HG03439 (cell line): ENCODE data around the gene PRKD3.
"Not testable (repeated sequence)": the region's sequence is repeated elsewhere in the genome, so short reads cannot be mapped to it uniquely, and the experiment has no call there.

Experiments used
- ATAC-seq: cut with Tn5 transposase; IDR thresholded peaks from one replicate; pipeline ENCODE4 v1.9.1; 2021; ENCODE audit warnings: mild to moderate bottlenecking, moderate library complexity; ENCODE audit not compliant: unreplicated experiment

Gene PRKD3

DNA sequence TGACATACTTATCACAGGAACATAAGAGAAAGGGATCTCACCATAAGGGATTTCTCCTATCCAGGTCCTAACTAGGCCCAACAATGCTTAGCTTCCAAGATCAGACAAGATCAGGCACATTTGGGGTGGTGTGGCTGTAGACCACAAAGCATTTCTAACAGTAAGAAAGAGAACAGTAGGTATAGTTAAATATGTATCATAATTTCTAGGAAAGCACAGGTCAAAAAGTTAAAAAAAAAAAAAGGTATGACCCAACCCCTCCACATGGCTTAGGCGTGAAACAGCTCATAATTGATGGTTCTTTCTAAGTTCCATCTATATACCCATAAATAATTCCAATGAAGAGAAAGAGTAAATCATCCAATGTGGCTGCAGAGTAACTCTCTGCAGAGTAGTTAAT lies 6.9 kb downstream of the PRKD3 start:
- ATAC-seq: no peak

DNA sequence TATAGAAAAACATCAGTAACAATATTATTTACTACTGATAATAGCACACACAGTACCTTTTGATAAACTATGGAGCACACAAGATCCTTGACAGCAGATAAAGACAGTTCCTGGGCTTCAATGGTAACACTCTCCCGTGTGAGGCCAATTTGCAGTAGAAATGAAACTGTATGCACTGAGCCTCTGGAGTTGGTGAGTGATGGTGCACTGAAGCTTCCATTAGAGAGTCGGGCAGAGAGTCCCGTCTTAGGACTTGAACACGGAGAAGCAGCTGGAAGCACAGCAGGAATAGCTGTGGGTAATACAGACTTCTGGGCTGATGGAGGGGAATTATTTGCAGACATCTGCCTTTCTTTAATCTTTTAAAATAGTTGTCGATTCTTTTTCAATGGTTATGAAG lies 8.5 kb downstream of the PRKD3 start:
- ATAC-seq: no peak

DNA sequence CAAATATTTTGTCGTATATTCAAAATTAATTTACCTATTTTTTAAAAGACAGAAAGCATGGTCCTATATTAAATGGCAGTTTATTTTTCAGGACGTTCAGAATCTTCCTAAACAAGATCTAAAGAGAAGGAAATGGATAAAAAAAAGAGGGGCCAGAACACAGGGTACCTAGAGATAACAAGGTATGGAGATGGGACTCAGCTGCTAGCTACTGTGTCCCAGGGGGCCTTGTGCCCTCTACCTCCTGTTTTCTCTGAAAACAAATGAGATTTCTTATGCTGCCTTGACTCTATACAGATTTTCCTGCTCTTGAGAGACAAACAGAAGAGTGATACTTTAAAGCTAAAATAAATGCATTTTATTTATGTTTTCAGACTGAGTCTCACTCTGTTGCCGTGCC lies 9.3 kb downstream of the PRKD3 start:
- no peak for ATAC-seq

DNA sequence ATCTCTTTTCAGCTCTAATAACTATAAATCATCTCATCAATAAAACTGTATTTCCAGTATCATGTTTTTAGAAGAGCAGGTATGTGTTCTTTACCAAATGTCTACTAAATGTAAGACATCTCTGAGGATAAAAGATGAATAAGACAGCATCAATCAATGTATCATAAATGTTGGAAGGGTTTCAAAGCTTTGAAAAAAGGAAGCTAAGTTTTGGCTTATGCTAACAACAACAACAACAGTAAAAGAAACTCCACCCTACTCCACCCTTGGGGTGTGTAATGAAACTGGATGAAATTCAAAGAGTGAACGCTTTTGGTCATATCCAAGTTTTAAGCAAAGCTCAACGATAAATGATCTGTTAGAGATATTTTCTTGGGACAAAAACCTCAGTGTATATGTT lies 17.1 kb downstream of the PRKD3 start:
- no peak for ATAC-seq

DNA sequence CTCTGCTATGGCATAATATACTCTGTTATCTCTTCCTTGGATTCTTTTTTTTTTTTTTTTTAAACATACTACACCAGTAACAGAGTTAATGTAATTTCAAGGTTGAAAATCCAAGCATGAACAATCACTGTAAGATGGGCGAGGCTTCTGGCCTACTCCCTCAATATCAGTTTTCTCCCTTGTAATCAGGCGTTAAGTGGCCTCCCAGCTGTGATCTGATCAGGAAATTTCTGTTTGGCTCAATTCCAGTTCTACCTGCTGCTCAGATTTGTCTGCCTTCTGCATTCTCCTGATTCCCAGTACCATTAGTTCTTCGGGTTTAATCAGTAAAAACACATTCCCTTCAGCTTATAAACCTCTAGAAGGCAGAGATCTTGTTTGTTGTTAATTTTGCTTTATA lies 18.6 kb downstream of the PRKD3 start:
- no peak for ATAC-seq

DNA sequence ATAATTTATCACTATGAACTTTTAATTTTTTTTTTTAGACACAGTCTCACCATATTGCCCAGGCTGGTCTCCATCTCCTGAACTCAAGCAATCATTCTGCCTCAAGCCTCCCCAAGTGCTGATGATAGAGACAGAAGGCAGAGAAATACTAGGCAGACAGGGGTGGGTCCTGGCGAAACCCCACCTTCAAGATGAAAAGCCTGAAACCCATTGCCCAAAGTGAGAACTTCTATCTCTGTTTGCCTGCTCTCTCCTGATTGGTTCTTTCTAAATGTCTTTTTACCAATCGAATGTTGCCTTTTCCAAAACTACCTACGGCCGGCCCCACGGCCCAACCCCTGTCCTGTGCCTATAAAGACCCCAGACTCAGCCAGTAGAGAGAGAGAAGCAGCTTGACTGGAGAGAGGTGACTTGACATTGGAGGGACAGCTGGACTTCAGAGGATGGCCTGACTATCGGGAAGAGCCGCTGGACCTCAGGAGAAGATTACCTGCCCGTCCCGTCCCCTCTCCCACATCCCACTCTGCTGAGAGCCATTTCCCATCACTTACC lies 21.9 kb downstream of the PRKD3 start:
- no peak for ATAC-seq

DNA sequence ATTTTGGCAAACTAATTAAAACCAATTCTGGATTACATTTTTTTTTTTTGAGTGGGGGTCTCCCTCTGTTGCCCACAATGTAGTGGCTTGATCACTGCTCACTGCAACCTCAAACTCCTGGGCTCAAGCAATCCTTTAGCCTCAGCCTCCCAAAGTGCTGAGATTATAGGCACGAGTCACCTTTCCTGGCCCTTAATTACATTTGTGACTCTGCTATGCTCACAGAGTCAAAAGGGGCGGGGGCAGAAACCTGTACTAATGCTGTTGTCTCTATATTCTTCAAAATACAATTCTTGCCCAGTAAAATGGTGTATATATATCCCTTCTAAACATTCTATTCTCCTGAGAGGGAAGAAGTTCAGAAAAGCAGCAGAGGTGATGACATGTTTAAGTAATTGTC lies 23.2 kb downstream of the PRKD3 start:
- no peak for ATAC-seq

DNA sequence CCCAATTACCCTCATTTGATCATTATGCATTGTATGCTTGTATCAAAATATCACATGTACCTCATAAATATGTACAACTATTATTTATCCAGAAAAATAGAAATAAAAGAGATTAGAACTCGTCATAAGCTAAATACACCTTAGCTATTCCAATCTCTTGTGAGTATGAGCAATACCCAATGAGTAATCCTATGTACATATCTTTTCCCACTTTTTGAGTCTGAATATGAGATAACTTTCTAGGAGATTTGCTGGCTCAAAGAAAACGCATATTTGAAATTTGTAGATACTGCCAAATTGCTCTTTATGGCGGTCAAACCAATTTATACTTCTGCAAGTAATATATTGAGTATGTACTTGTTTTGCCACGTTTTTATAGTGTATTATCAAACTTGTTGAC lies 24.1 kb downstream of the PRKD3 start:
- no peak for ATAC-seq

DNA sequence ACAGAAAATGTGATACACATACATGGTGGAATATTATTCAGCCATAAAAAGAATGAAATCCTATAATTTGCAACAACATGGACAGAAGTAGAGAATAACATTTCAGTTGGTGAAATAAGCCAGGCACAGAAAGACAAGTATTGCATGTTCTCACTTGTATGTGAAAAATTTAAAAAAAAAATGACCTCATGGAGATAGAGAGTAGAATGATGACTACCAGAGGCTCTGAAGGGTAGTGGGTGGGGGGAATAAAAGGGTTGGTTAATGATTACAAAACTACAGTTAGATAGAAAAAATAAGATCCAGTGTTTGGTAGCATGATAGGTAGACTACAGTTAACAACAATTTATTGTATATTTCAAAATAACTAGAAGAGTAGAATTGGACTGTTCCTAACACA lies 24.5 kb downstream of the PRKD3 start:
- no peak for ATAC-seq

DNA sequence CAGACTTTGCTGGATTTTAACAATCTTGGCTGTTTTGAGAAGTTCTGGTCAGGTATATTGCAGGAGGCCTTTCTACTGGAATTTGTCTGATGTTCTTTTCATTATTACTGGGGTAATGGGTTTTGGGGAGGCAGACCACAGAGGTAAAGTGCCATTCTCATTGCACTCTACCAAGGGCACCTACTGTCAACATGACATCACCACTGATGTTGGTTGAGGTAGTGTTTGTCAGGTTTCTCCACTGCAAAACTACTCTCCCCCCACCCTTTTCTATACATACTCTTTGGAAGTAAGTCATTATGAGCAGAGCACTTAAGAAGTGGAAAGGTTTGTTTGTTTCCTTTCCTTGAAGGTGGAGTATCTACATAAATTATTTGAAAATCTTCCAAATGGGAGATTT lies 27.0 kb downstream of the PRKD3 start:
- no peak for ATAC-seq

DNA sequence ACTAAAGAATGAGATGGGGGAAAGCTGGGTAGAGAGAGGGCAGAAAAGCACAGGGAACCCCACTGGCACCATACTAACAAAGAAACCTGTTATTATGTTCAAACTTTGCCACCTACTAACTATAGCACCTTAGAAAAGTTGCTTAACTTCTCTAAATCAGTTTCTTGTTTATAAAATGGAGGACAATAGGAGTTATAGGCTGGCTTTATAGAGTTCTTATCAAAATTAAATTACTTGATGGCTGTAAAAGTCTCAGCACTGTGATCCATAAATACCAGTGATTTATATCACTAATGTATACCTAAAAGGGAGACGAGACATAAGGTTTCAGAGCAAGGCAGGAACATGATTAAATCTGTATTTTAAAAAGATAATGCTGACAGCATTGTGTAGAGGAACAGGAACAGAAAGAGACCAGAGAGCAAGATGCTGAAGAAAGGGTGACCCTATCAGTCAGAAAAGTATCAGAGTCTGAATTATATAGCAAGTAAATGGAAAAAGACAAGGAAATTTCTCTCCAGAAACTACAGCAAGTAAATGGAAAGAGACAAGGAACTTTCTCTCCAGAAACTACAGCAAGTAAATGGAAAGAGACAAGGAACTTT lies 29.1 kb downstream of the PRKD3 start:
- ATAC-seq: no peak

DNA sequence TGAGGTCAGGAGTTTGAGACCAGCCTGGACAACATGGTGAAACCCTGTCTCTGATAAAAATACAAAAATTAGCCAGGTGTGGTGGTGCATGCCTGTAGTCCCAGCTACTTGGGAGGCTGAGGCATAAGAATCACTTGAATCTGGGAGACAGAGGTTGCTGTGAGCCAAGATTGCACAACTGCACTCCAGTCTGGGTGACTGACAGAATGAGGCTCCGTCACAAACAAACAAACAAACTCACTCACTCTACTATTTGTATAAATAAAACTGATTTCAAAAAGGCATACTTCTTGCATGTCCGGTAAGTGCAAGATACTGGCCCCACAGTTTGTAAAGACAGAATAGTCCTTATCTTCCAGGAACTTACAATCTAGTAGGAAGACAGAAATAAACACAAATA lies 29.8 kb downstream of the PRKD3 start:
- not testable (repeated sequence) for ATAC-seq

DNA sequence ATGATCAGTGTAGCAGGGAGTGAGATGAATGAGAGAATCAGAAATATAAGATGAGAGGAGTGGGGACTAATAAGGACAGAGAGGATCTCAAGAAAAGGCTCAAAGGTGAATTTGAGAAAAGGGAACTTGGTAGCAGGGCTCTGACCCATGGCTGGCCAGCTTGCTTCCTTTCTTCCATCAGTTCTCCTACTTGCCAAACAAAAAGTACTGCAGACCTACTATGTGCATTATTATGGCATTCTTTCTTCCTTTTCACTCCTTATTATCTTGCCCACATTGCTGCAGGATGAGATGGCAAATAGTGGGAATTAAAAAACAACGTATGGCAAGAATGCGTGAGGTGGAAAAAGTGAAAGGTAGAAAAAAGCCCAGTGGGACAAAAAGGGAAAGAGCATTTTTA lies 33.0 kb downstream of the PRKD3 start:
- ATAC-seq: no peak

DNA sequence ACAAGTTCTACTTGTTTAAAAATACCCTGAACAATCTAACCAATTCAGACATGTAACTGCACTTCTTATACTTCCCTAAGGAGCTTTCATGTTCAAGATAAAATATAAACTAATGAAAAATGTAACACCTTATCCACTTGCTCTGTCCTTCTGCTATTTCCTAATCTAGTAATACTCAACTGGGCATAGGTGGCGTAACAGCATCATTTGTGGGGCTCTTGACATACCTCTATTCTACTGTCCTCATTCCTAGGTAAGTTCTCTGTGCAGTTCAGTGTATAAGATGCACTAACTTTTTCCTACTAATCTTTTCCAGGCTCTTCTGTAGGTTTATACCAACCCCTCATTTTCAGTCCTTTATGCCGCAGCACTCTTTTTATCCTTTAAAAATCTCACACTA lies 36.7 kb downstream of the PRKD3 start:
- ATAC-seq: no peak

DNA sequence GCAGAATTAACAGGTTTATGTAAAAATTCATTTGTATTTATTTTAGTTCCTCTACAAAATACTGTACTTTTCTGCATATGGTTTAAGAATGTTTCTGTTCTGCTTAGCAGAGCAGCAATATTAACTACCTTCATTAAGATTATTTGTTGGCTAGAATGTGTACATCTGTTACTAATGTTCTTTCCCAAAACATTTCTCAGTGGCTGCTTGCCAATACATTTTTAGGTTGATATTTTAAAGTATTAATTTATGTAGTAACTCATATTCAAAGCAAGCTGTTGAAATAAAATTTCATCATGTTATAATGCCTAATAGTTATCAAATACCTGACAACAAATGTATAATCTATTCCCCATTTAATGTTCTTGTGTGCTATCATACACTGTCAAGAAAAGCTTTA lies 40.3 kb downstream of the PRKD3 start:
- ATAC-seq: no peak

DNA sequence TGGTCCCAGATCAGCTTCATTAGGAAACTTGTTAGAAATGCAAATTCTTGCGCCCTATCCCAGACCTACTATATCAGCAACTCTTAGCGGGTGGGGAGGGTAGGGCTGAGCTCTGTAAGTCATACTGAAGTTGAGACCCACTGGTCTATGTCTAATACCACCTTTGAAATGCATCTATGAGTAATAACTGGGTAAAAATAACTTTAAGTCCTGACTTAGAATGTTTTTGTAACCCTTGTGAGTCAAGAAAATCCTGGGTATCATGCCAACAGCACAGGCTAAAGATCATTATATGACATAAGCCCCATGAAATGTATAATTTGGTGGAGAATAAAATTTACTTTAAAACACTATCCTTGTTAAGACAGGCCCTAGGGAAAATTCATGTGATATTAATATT lies 41.4 kb downstream of the PRKD3 start:
- ATAC-seq: no peak

DNA sequence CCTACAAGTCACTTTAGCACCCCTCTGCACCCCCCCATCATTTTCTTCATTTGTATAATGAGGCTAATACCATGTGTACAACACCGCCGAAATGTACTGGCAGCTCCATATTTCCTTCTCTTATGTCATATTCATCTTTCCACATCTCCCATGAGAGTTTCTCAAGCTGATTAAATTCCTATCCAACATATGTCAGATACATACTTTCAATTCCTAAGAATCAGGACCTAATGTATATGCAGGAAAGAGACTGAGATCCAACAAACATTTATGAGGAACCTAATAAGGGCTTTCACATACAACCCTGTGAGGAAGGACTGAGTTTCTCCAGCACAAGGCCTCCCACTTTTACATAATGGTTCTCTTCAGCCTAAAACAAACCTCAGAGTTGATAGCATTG lies 41.9 kb downstream of the PRKD3 start:
- no peak for ATAC-seq

DNA sequence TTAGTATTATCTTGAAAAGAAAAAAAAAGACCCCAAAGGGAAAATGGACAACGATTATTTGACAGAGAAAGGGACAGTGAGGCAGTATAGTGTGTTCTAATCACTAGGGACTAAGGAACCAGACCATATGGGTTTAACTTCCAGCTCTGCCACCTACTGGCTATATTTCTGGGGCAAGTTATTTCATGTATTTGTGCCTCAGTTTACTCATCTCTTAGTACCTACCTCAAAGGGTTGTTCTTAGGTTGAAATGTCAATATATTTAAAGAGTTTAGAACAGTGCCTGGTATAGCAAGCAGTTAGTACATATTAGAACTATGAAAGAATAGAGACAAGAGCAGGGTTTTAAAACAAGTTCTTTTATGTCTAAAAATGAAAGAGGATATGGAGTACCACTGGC lies 42.7 kb downstream of the PRKD3 start:
- ATAC-seq: no peak

DNA sequence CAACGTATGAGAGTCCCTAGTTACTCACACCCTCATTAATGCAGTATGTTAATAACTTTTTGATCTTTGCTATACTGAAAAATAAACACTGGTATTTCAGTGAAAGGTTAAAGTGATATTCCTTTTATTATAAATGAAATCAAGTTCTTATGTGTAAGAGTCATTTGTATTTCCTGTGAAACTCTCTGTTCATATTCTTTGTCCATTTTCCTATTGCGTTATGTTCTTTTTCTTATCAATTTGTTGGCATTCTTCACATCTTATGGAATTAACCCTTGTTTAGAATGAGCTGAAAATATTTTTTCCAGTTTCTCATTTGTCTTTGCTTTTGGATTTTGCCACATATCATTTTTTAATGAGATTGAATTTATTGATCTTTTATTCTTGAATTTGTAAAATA lies 48.3 kb downstream of the PRKD3 start:
- ATAC-seq: no peak
